Measurements from ENCODE around the gene SRSF10. TPM values are rescaled to one million over a fixed set of nuclear protein-coding genes. Genes with fewer than 3 reads are reported as not detected.

Gene SRSF10
- total RNA-seq, result 84.3 and 103 TPM in 2 replicates

GRCh38 chr1:23979881-23980727 is at the start of gene SRSF10:
Gene SRSF10 (minus strand): TSS chr1:23980327. CDS start chr1:23980255, 72 bp downstream.

DNA sequence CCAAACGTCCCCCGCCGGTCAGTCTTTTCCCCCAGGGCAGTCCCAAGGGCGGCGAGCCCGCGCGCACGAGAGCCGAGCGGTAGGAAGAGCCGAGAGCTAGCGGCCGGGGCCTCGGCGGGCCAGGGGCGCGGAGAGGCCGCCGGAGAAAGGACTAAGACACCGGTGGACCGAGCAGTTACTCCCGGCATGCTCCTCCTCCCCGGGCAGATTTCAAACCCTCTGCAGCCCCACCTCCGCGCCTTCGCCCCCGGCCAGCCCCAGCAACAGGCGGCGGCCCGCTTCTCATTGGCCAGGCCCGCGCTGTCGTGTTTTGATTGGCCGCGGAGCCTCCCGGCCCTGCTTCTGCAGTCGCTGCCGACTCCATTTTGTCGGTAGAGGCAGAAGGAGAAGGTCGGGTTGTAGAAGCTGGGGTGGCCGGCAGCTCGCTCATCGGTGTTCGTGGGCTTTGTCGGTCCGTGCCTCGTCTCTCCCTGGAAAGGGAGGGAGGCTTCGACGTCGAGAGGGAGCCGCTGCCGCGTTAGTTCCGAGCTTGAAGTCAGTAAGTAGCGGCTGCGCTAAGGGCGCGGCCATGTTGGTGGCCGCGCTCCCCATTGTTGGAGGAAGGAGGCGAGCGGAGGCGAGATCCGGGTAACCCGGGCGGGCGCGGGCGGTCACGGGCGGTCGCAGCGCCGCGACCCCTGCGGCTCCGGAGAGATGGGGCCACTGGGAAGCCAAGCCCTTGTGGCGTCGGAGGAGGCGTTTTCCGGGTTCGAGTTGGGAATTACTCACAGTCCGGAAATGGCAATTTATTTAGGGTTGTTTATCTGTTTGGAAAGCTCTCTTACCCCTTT is 20.5 kb downstream of the SRSF10 start, which contains the start of gene PNRC2:
Gene PNRC2 (plus strand): TSS at position 368 of the 830 bp plus-strand sequence. CDS start 1,630 bp downstream, outside the sequence.

Small RNAs within 50 kb of the gene (small RNA-seq; reads per million reads assigned to genes)
- not detected for gene MIR378F

Other genes starting within 250 kb of the SRSF10 start
- 58.8 and 68.1 TPM in 2 replicates for gene ELOA, start 236.9 kb downstream of the SRSF10 start, total RNA-seq
- gene PITHD1, start 201.9 kb downstream of the SRSF10 start, total RNA-seq, result 24.2 and 30.7 TPM in 2 replicates
- gene LYPLA2, start 189.2 kb downstream of the SRSF10 start, total RNA-seq, result 166 and 203 TPM in 2 replicates
- 42.9 and 50.6 TPM in 2 replicates for gene GALE, start 179.6 kb downstream of the SRSF10 start, total RNA-seq
- 23.1 and 32.7 TPM in 2 replicates for gene HMGCL, start 154.9 kb downstream of the SRSF10 start, total RNA-seq
- gene FUCA1, start 112.0 kb downstream of the SRSF10 start, total RNA-seq, result 11.0 and 12.7 TPM in 2 replicates
- not detected in 2 replicates for gene CNR2, start 67.0 kb downstream of the SRSF10 start, total RNA-seq
- gene PNRC2, start 20.5 kb downstream of the SRSF10 start, total RNA-seq, result 88.2 and 131 TPM in 2 replicates
- gene MYOM3, start 131.8 kb upstream of the SRSF10 start, total RNA-seq, result under 0.01 TPM in 1 of 2 replicates, not detected in the other
- gene IL22RA1, start 162.8 kb upstream of the SRSF10 start, total RNA-seq, result not detected in 2 replicates
- gene IFNLR1, start 207.0 kb upstream of the SRSF10 start, total RNA-seq, result not detected in 2 replicates

Data from vein endothelial cell (primary cell).